CD4-positive, alpha-beta T cell treated with Interleukin-1 beta for 1 hour (primary cell): ENCODE data around the gene BEAN1.
"Not testable (repeated sequence)": the region's sequence is repeated elsewhere in the genome, so short reads cannot be mapped to it uniquely, and the experiment has no call there.

Source experiments
- DNase-seq, 2 donors: peaks; one replicate each; pipeline ENCODE4 v3.0.0-alpha.2; 2020 to 2022

Gene BEAN1

GRCh38 chr16:66442502-66443268 lies 15.6 kb downstream of the BEAN1 start:
- no peak for DNase-seq

GRCh38 chr16:66443269-66443652 lies 16.2 kb downstream of the BEAN1 start:
- no peak for DNase-seq

GRCh38 chr16:66444049-66444481 lies 17.0 kb downstream of the BEAN1 start:
- DNase-seq, result no peak

GRCh38 chr16:66446737-66447136 lies 19.6 kb downstream of the BEAN1 start:
- no peak for DNase-seq

GRCh38 chr16:66447491-66447890 lies 20.4 kb downstream of the BEAN1 start:
- DNase-seq, result no peak

- DNase-seq, result no peak
Observed at GRCh38 chr16:66451548-66451947, 24.5 kb downstream of the BEAN1 start.

- not testable (repeated sequence) for DNase-seq
Observed at GRCh38 chr16:66453230-66453629, 26.1 kb downstream of the BEAN1 start.

GRCh38 chr16:66454751-66455150 lies 27.7 kb downstream of the BEAN1 start:
- DNase-seq, result no peak

GRCh38 chr16:66455970-66456369 lies 28.9 kb downstream of the BEAN1 start:
- DNase-seq, result no peak

- no peak for DNase-seq
Observed at GRCh38 chr16:66457888-66458287, 30.8 kb downstream of the BEAN1 start.

GRCh38 chr16:66458292-66458691 lies 31.2 kb downstream of the BEAN1 start:
- DNase-seq, result no peak

GRCh38 chr16:66458853-66459252 lies 31.8 kb downstream of the BEAN1 start:
- DNase-seq, result no peak

- no peak for DNase-seq
Observed at GRCh38 chr16:66459878-66460277, 32.8 kb downstream of the BEAN1 start.

GRCh38 chr16:66460703-66461102 lies 33.6 kb downstream of the BEAN1 start:
- no peak for DNase-seq

GRCh38 chr16:66462912-66463311 lies 35.8 kb downstream of the BEAN1 start:
- DNase-seq, result no peak

- not testable (repeated sequence) for DNase-seq
Observed at GRCh38 chr16:66465946-66466345, 38.9 kb downstream of the BEAN1 start.

- DNase-seq, result not testable (repeated sequence)
Observed at GRCh38 chr16:66466636-66467035, 39.5 kb downstream of the BEAN1 start.

- DNase-seq, result no peak
Observed at GRCh38 chr16:66467611-66468010, 40.5 kb downstream of the BEAN1 start.

- no peak for DNase-seq
Observed at GRCh38 chr16:66468321-66468965, 41.3 kb downstream of the BEAN1 start.

- no peak for DNase-seq
Observed at GRCh38 chr16:66469291-66469946, 42.3 kb downstream of the BEAN1 start.

- no peak for DNase-seq
Observed at GRCh38 chr16:66469947-66470546, 43.0 kb downstream of the BEAN1 start.

- DNase-seq, result no peak
Observed at GRCh38 chr16:66470556-66470955, 43.5 kb downstream of the BEAN1 start.

GRCh38 chr16:66471264-66471663 lies 44.2 kb downstream of the BEAN1 start:
- DNase-seq, result no peak
